BJ (cell line): ENCODE data around the gene PGF. TPM values are rescaled to one million over a fixed set of nuclear protein-coding genes. Genes with fewer than 3 reads are reported as not detected.

ENCODE experiments used
- CTCF ChIA-PET: fragments of 350-600 bp; formaldehyde crosslinking; extraction: SDS; loops from one replicate; lab custom pipeline; 2021; ENCODE audit warnings: antibody characterized with exemption, inconsistent platforms; lab: Yijun Ruan, JAX
- POLR2A ChIA-PET: fragments of 300-600 bp; sonication (Branson Sonifier 250); formaldehyde crosslinking; extraction: SDS; loops from one replicate; lab custom pipeline; 2021; ENCODE audit warnings: antibody characterized with exemption; lab: Charles Lee
- DNase-seq: peaks from one replicate; pipeline ENCODE4 v3.0.0-alpha.2; 2011; ENCODE audit warnings: low read depth
- H3K27me3 ChIP-seq: 2 replicates; pipeline ENCODE4 v1.6.0; 2011; ENCODE audit warnings: low read length; ENCODE audit not compliant: control insufficient read depth, insufficient read depth
- H3K36me3 ChIP-seq: 2 replicates; pipeline ENCODE4 v1.5.1; 2011; ENCODE audit warnings: low read length; ENCODE audit not compliant: control insufficient read depth, insufficient read depth
- H3K4me3 ChIP-seq: 2 replicates; pipeline ENCODE4 v1.5.1; 2011; ENCODE audit warnings: low read depth, mild to moderate bottlenecking, control low read depth, low read length
- CTCF ChIP-seq: IDR thresholded peaks from 2 replicates; pipeline ENCODE4 v1.5.1; 2011; ENCODE audit warnings: low read depth, mild to moderate bottlenecking, control low read depth, inconsistent platforms, low read length, moderate library complexity; ENCODE audit not compliant: insufficient read depth
- polyA plus RNA-seq: library from polyadenylated mRNA; depleted of rRNA; stranded (reverse); fragments of >200 nt; gene quantifications from 2 replicates; pipeline ENCODE4 v1.2.3, GENCODE V29; 2011

The PGF gene
- polyA plus RNA-seq, 1 experiment, result 4.1 TPM

- Histone ChIP-seq H3K27me3 (no peaks in the 10 kb centered on the region), H3K36me3 (no peaks in the 10 kb centered on the region), H3K4me3 (no peak overlapping the region)
- DNase-seq, result no peak
- TF ChIP-seq CTCF, result no peak
- ChIA-PET POLR2A (no interaction called here), CTCF (interaction anchor here (0.6 kb wide), 1 partner anchor 104 kb away, joined by 3 read pairs; no protein-coding TSS in a partner anchor)
These were observed 26.4 kb upstream of the PGF start for GRCh38 chr14:74981833-74982232.

- POLR2A ChIA-PET, result no interaction called here
- no peak for TF ChIP-seq CTCF
- DNase-seq, result no peak
- Histone ChIP-seq H3K4me3 (no peak overlapping the region), H3K36me3 (no peaks in the 10 kb centered on the region), H3K27me3 (no peaks in the 10 kb centered on the region)
- CTCF ChIA-PET, result no interaction called here
These were observed 26.0 kb upstream of the PGF start for GRCh38 chr14:74981462-74981782.

GRCh38 chr14:74980731-74981461, 25.5 kb upstream of the PGF start:
- no peak for DNase-seq
- CTCF ChIA-PET, result interaction anchor here (0.6 to 2.9 kb wide), 3 partner anchors 12 to 250 kb away, joined by 4 to 8 read pairs (median 5); no protein-coding TSS in a partner anchor
- no peaks in the 10 kb centered on the region for H3K27me3 ChIP-seq
- TF ChIP-seq CTCF, result no peak
- H3K36me3 ChIP-seq, result no peaks in the 10 kb centered on the region
- POLR2A ChIA-PET, result no interaction called here
- no peak overlapping the region for H3K4me3 ChIP-seq

GRCh38 chr14:74980398-74980730, 25.0 kb upstream of the PGF start:
- Histone ChIP-seq H3K36me3 (no peaks in the 10 kb centered on the region), H3K4me3 (no peak overlapping the region), H3K27me3 (no peaks in the 10 kb centered on the region)
- TF ChIP-seq CTCF, result no peak
- CTCF ChIA-PET, result interaction anchor here (0.6 to 2.9 kb wide), 4 partner anchors 12 to 249 kb away, joined by 4 to 8 read pairs (median 5); no protein-coding TSS in a partner anchor
- DNase-seq, result no peak
- POLR2A ChIA-PET, result no interaction called here

GRCh38 chr14:74979442-74980397, 24.3 kb upstream of the PGF start:
- ChIA-PET CTCF (interaction anchor here (0.6 to 2.9 kb wide), 6 partner anchors 11 to 312 kb away, joined by 3 to 13 read pairs (median 6); no protein-coding TSS in a partner anchor), POLR2A (no interaction called here)
- Histone ChIP-seq H3K4me3 (no peak overlapping the region), H3K36me3 (no peaks in the 10 kb centered on the region), H3K27me3 (no peaks in the 10 kb centered on the region)
- peak; percentile 43 for TF ChIP-seq CTCF
- DNase-seq, result no peak
